H1 (cell line): ENCODE results near the gene IFNL4.
"Not testable (repeated sequence)": the region's sequence is repeated elsewhere in the genome, so short reads cannot be mapped to it uniquely, and the experiment has no call there.

Source experiments
- BRCA1 ChIP-seq: IDR thresholded peaks from 2 replicates; pipeline ENCODE4 v1.6.1; 2012; ENCODE audit warnings: low read depth, low read length, improper control_type of control experiment
- CTCF ChIP-seq, 3 experiments: IDR thresholded peaks; 1 replicate in 2 of 3; 2 replicates in 1 of 3; pipeline versions ENCODE4 v1.5.1 to v1.6.1; 2011; ENCODE audit warnings: low read length in 3 of 3, mild to moderate bottlenecking in 3 of 3, inconsistent platforms in 2 of 3, low read depth in 1 of 3, moderate library complexity in 1 of 3; ENCODE audit not compliant: insufficient read depth in 1 of 3; ENCODE audit errors: control extremely low read depth in 1 of 3
- JUN ChIP-seq: IDR thresholded peaks from 2 replicates; pipeline ENCODE4 v1.6.1; 2011; ENCODE audit warnings: low read depth, mild to moderate bottlenecking, improper control_type of control experiment, low read length
- KDM1A ChIP-seq: fragments of 200-600, 300-600 bp; sonication (generic); IDR thresholded peaks from 2 replicates; pipeline ENCODE4 v1.7.1; 2016; ENCODE audit warnings: mild to moderate bottlenecking, low read length, borderline replicate concordance
- POLR2AphosphoS5 ChIP-seq: IDR thresholded peaks from 2 replicates; pipeline ENCODE4 v1.6.1; 2011; ENCODE audit warnings: low read depth, low read length
- RXRA ChIP-seq: IDR thresholded peaks from 2 replicates; pipeline ENCODE4 v1.6.1; 2011; ENCODE audit warnings: low read depth, mild to moderate bottlenecking, low read length, moderate library complexity; ENCODE audit not compliant: insufficient read depth
- SIN3A ChIP-seq, 2 experiments: IDR thresholded peaks in 1 of 2; conservative IDR thresholded peaks in 1 of 2; 2 replicates each; pipeline ENCODE4 v1.6.1; 2011 to 2012; ENCODE audit warnings: low read length in 2 of 2, improper control_type of control experiment in 1 of 2, low read depth in 1 of 2, mild to moderate bottlenecking in 1 of 2

GRCh38 chr19:39243741-39244140 lies 4.9 kb downstream of the IFNL4 start:
- TF ChIP-seq SIN3A (conservative IDR thresholded peaks at IDR 0.05 in 1 of 2, IDR thresholded peaks at IDR 0.05 in 1 of 2; ENCODE audit: low read depth in 1 of 2, low read length in 2 of 2); POLR2AphosphoS5; CTCF (IDR thresholded peaks at IDR 0.05; ENCODE audit: control extremely low read depth in 1 of 3, insufficient read depth in 1 of 3, low read depth in 1 of 3, low read length in 3 of 3); RXRA; KDM1A; BRCA1; JUN: not testable (repeated sequence)
